Duodenal mucosa (tissue), 2 donors: ENCODE measurements around the gene DDX31.
"Not testable (repeated sequence)": the region's sequence is repeated elsewhere in the genome, so short reads cannot be mapped to it uniquely, and the experiment has no call there.

Experiments used
- H3K27ac ChIP-seq: one replicate; pipeline ENCODE4 v1.7.0; 2013; ENCODE audit warnings: low read depth, low read length
- H3K27me3 ChIP-seq, 2 donors: one replicate each; pipeline ENCODE4 v1.7.0; 2013; ENCODE audit warnings: low read length in 2 of 2, control low read depth in 1 of 2; ENCODE audit not compliant: insufficient read depth in 2 of 2, control insufficient read depth in 1 of 2
- H3K36me3 ChIP-seq, 2 donors: one replicate each; pipeline ENCODE4 v1.7.0; 2013; ENCODE audit warnings: low read length in 2 of 2, control low read depth in 1 of 2; ENCODE audit not compliant: insufficient read depth in 2 of 2, control insufficient read depth in 1 of 2
- H3K4me1 ChIP-seq, 2 donors: one replicate each; pipeline ENCODE4 v1.7.0; 2013; ENCODE audit warnings: low read length in 2 of 2, control low read depth in 1 of 2; ENCODE audit not compliant: insufficient read depth in 2 of 2, control insufficient read depth in 1 of 2
- H3K4me3 ChIP-seq, 2 donors: one replicate each; pipeline ENCODE4 v1.7.0; 2013; ENCODE audit warnings: low read length in 2 of 2, low read depth in 1 of 2
- H3K9ac ChIP-seq, 2 donors: one replicate each; pipeline ENCODE4 v1.7.0; 2013; ENCODE audit warnings: low read length in 2 of 2, low read depth in 1 of 2
- H3K9me3 ChIP-seq, 2 donors: one replicate each; pipeline ENCODE4 v1.7.0; 2013; ENCODE audit warnings: low read length in 2 of 2, control low read depth in 1 of 2; ENCODE audit not compliant: control insufficient read depth in 1 of 2

DDX31 gene

DNA sequence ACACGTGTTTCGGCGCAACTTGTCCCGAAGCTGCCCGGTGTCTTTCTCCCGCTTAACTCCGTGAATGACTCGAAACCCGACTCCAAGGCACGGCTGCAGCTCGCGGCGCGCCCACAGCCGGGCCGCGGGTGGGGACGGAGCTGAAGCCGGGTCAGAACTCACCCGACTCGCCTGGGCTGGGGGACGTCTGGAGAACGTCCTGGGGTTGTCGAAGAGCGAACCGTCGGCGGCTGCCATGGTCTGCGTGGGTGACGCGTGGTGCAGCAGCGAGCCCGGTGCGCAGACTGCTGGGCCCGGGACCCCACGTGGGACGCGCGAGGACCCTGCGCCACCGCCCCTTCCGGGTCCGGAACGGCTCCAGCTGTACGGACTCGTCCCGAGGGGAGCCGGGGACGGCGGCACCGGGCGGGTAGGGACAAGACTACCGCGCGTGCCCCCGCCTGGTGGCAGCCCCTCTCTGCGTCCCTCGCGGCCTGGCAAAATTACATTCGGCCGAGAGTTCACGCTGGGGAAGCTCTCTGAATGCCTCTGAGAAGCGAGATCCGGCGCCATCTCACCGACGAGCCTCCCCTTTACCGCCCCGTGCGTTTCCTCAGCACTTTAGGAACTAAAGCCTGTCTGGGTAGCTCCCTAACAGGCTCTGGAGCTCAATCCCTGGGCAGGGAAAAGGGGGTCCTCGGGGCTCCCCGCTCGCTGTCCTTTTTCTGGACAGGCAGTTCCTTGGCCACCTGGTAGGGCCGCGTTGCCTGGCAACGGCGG is at the start of gene DDX31:
Gene DDX31, minus strand, starts transcription at position 286 of the 759 bp plus-strand sequence. Its CDS starts 49 bp downstream, at position 237.
- H3K4me3 ChIP-seq, result peak within 1 kb of the TSS; percentile 96 to 98
- H3K27ac ChIP-seq, result peak within 1 kb of the TSS; percentile 97
- no peaks in the 10 kb centered on the region for H3K36me3 ChIP-seq
- H3K9ac ChIP-seq, result peak within 1 kb of the TSS; percentile 91 to 95
- no peaks in the 10 kb centered on the region for H3K27me3 ChIP-seq
- H3K4me1 ChIP-seq, result peaks cover 22 to 24% of the 10 kb centered on the region in 2 donors
- no peaks in the 10 kb centered on the region for H3K9me3 ChIP-seq

GRCh38 chr9:132718381-132718928 is 48.7 kb upstream of the DDX31 start:
- H3K27ac ChIP-seq, H3K27me3 ChIP-seq, H3K9ac ChIP-seq, H3K36me3 ChIP-seq, H3K4me3 ChIP-seq, H3K4me1 ChIP-seq, H3K9me3 ChIP-seq: not testable (repeated sequence)

- Histone ChIP-seq H3K27me3 (peaks cover 0 to 3% of the 10 kb centered on the region in 2 donors), H3K4me3 (no peak overlapping the region), H3K9ac (no peak overlapping the region), H3K9me3 (no peaks in the 10 kb centered on the region), H3K4me1 (no peaks in the 10 kb centered on the region), H3K27ac (no peak overlapping the region), H3K36me3 (no peaks in the 10 kb centered on the region)
Observed at GRCh38 chr9:132717326-132717945, 47.7 kb upstream of the DDX31 start.

DNA sequence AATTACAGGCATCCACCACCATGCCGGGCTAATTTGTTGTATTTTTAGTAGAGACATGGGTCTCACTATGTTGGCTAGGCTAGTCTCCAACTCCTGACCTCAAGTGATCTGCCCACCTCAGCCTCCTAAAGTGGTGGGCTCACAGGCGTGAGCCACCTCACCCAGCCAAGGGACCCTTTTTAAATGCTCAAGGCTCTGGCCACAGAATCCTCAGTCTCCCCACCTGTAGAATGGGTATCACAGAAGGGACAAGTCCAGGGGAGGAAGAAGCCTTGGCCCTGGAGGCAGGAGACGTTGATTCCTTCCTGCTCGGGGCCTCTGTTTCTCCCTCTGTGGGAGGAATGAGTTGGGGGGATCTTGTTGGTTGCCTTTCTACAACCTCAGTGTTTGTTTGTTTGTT is 46.2 kb upstream of the DDX31 start:
- Histone ChIP-seq H3K9me3 (no peaks in the 10 kb centered on the region), H3K27ac (no peak overlapping the region), H3K4me3 (no peak overlapping the region), H3K27me3 (peaks cover 0 to 3% of the 10 kb centered on the region in 2 donors), H3K4me1 (no peaks in the 10 kb centered on the region), H3K9ac (no peak overlapping the region), H3K36me3 (no peaks in the 10 kb centered on the region)

GRCh38 chr9:132712753-132713152 is 43.0 kb upstream of the DDX31 start:
- Histone ChIP-seq H3K4me3 (no peak overlapping the region), H3K36me3 (no peaks in the 10 kb centered on the region), H3K27me3 (peaks cover 0 to 3% of the 10 kb centered on the region in 2 donors), H3K9me3 (no peaks in the 10 kb centered on the region), H3K9ac (no peak overlapping the region), H3K27ac (no peak overlapping the region), H3K4me1 (no peaks in the 10 kb centered on the region)

GRCh38 chr9:132711846-132712245 is 42.1 kb upstream of the DDX31 start:
- Histone ChIP-seq H3K9ac (no peak overlapping the region), H3K9me3 (no peaks in the 10 kb centered on the region), H3K27me3 (peaks cover 0 to 3% of the 10 kb centered on the region in 2 donors), H3K4me1 (no peaks in the 10 kb centered on the region), H3K36me3 (no peaks in the 10 kb centered on the region), H3K4me3 (no peak overlapping the region), H3K27ac (no peak overlapping the region)

GRCh38 chr9:132711152-132711551 is 41.4 kb upstream of the DDX31 start:
- not testable (repeated sequence) for H3K9ac ChIP-seq, H3K4me1 ChIP-seq, H3K27me3 ChIP-seq, H3K9me3 ChIP-seq, H3K27ac ChIP-seq, H3K4me3 ChIP-seq, H3K36me3 ChIP-seq

DNA sequence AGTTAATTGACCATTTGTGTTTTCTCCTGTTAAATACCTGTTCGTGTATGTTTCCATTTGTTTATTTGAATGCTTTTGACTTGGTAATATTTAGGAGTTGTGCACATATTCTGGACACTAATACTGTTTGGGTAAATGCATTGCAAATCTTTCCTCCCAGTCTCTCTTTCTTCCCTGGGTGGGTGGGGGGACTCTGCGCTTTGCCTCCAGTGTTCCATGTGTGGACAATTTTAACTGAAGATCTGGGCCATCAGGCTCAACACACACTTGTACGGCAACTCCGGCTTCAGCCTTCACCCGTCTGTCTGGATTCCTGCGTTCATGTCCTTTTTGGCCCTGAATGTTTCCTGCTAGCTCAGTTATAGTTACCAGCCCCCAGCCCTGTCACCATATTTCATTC is 40.5 kb upstream of the DDX31 start:
- no peaks in the 10 kb centered on the region for H3K4me1 ChIP-seq
- no peak overlapping the region for H3K9ac ChIP-seq
- H3K27me3 ChIP-seq, result no peaks in the 10 kb centered on the region
- H3K9me3 ChIP-seq, result no peaks in the 10 kb centered on the region
- no peak overlapping the region for H3K27ac ChIP-seq
- no peak overlapping the region for H3K4me3 ChIP-seq
- no peaks in the 10 kb centered on the region for H3K36me3 ChIP-seq

DNA sequence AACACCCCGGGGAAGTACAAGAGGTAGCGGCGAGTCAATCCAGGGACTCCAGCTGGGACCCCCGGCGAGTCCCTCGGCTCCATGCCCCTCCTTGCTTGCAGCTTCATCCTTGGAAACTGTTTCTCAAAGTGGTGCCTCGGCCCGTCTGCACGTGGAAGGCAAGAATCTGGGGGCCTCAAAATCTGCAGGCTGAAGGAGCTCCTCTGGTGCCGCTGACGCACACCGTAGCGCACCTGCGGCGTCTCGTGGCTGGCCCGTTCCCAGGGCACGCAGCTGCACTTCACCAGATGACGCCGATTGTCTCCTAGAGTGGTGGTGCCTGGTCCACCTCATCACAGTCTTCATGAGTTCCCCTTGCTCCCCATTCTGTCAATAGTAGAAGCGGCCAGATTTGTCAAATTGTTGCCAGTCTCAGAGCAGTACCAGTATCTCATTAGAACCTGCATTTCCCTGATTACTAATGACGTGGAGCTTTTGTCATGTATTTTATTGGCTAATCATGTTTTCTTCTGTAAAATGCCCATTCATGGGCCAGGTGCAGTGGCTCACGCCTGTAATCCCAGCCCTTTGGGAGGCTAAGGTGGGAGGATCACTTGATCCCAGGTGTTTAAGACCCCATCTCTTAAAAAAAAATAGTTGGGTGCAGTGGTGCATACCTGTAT is 39.1 kb upstream of the DDX31 start:
- Histone ChIP-seq H3K4me1 (no peaks in the 10 kb centered on the region), H3K27me3 (no peaks in the 10 kb centered on the region), H3K4me3 (no peak overlapping the region), H3K9me3 (no peaks in the 10 kb centered on the region), H3K27ac (no peak overlapping the region), H3K9ac (no peak overlapping the region), H3K36me3 (no peaks in the 10 kb centered on the region)

DNA sequence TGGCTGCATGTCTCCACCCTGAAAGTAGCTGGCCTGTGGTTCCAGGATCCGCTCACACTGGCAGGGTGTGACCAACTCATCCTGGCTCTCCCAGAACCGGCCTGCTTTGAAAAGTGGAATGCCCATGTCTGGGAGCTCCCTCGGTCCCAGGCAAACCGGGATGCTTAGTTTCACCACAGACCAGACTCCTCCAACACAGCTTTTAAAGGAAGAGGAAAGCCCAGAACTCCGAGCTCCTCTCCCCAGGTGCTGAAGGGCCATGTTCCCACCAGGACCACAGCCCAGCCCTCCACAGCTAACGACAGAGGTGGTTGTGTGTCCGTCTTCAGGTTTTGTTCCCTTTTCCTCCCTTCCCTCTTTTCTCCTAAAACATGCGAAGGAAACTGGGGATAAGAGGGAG is 38.5 kb upstream of the DDX31 start:
- Histone ChIP-seq H3K4me1 (no peaks in the 10 kb centered on the region), H3K4me3 (no peak overlapping the region), H3K27ac (no peak overlapping the region), H3K9ac (no peak overlapping the region), H3K9me3 (no peaks in the 10 kb centered on the region), H3K36me3 (no peaks in the 10 kb centered on the region), H3K27me3 (no peaks in the 10 kb centered on the region)
